Neural cell (in vitro differentiated cells): Measurements from ENCODE around the gene PSRC1.

ENCODE experiments used
- CTCF ChIP-seq: fragments of 450-650 bp; IDR thresholded peaks from 2 replicates; pipeline ENCODE4 v1.5.1; 2014; ENCODE audit warnings: antibody characterized with exemption, mild to moderate bottlenecking, moderate library complexity; ENCODE audit not compliant: poor library complexity, severe bottlenecking
- EZH2 ChIP-seq: fragments of 200-600, 300-800 bp; shearing (Covaris generic), sonication (generic); IDR thresholded peaks from 2 replicates; pipeline ENCODE4 v1.6.1; 2014; ENCODE audit warnings: antibody characterized with exemption, low read length, borderline replicate concordance, mild to moderate bottlenecking; ENCODE audit not compliant: insufficient read depth, poor library complexity, severe bottlenecking
- RAD21 ChIP-seq: fragments of 450-650 bp; conservative IDR thresholded peaks from 2 replicates; pipeline ENCODE4 v1.6.1; 2014; ENCODE audit warnings: antibody characterized with exemption, mild to moderate bottlenecking, moderate library complexity
- TAF1 ChIP-seq: IDR thresholded peaks from 2 replicates; pipeline ENCODE4 v1.6.1; 2012; ENCODE audit warnings: low read depth

GRCh38 chr1:109290998-109291397 is 8.1 kb upstream of the PSRC1 start:
- TF ChIP-seq CTCF (no peak), EZH2 (no peak), RAD21 (no peak), TAF1 (no peak)
